MCF 10A (cell line): ENCODE results near the gene CSF3. TPM values are rescaled to one million over a fixed set of nuclear protein-coding genes. Genes with fewer than 3 reads are reported as not detected.
A peak's percentile ranks its signal among the peaks of the same experiment; 100 is the strongest.

Source experiments
- BruUV-seq: library from RNA; stranded (reverse); fragments of 400-500 nt; replicated peaks from 2 replicates; lab custom pipeline; 2021; lab: Mats Ljungman, UMichigan
- CTCF ChIA-PET: fragments of 300-600 bp; sonication (Branson Sonifier 250); formaldehyde crosslinking; extraction: SDS; loops from one replicate; lab custom pipeline; 2021; ENCODE audit warnings: antibody characterized with exemption, inconsistent platforms; lab: Yijun Ruan, JAX
- POLR2A ChIA-PET: fragments of 300-600, 350-650 bp; sonication (Branson Sonifier 250); formaldehyde crosslinking; extraction: SDS; loops from one replicate; lab custom pipeline; 2020; ENCODE audit warnings: antibody characterized with exemption, inconsistent platforms; lab: Yijun Ruan, JAX
- DNase-seq: peaks from one replicate; pipeline ENCODE4 v3.0.0-alpha.2; 2018; ENCODE audit not compliant: unreplicated experiment
- H3K27ac Mint-ChIP-seq: one replicate; pipeline ENCODE4 v1.8.0; 2022; ENCODE audit warnings: mild to moderate bottlenecking, low read depth, mixed read lengths; ENCODE audit not compliant: unreplicated experiment
- H3K27me3 Mint-ChIP-seq: one replicate; pipeline ENCODE4 v1.8.0; 2022; ENCODE audit warnings: mixed read lengths; ENCODE audit not compliant: insufficient read depth, unreplicated experiment
- H3K36me3 Mint-ChIP-seq: one replicate; pipeline ENCODE4 v1.8.0; 2022; ENCODE audit warnings: mild to moderate bottlenecking, moderate library complexity, mixed read lengths; ENCODE audit not compliant: insufficient read depth, unreplicated experiment
- H3K4me1 Mint-ChIP-seq: one replicate; pipeline ENCODE4 v1.8.0; 2022; ENCODE audit warnings: mixed read lengths; ENCODE audit not compliant: insufficient read depth, unreplicated experiment
- H3K4me3 Mint-ChIP-seq: one replicate; pipeline ENCODE4 v1.8.0; 2022; ENCODE audit warnings: mild to moderate bottlenecking, moderate library complexity, mixed read lengths; ENCODE audit not compliant: unreplicated experiment
- H3K9me3 Mint-ChIP-seq: one replicate; pipeline ENCODE4 v1.8.0; 2022; ENCODE audit warnings: mixed read lengths; ENCODE audit not compliant: unreplicated experiment
- intact Hi-C: fragments of 100-400 bp; cut with micrococcal nuclease; formaldehyde crosslinking; loops from 2 replicates; pipeline ENCODE4 v1.14.1; 2022
- total RNA-seq: library from RNA; stranded (reverse); gene quantifications from 2 replicates; pipeline ENCODE4 v1.2.3, GENCODE V29; 2022
- TF ChIP-seq, protein P1 (sequence below): fragments of 200-600 bp; IDR thresholded peaks from one replicate; pipeline ENCODE4 v1.8.0; 2022; ENCODE audit warnings: antibody characterized with exemption, mild to moderate bottlenecking; ENCODE audit not compliant: unreplicated experiment

The CSF3 gene
- total RNA-seq, 1 experiment from 2014 or later: 17.1 TPM

- Mint-ChIP-seq H3K4me1 (peaks cover 26% of the 10 kb centered on the region), H3K36me3 (peaks cover 42% of the 10 kb centered on the region), H3K27me3 (no peaks in the 10 kb centered on the region), H3K4me3 (peak overlapping the region; percentile 96), H3K27ac (peak overlapping the region; percentile 98), H3K9me3 (no peaks in the 10 kb centered on the region)
- CTCF ChIA-PET: interaction anchor here (1.0 to 5.8 kb wide), 4 partner anchors 24 to 1159 kb away, joined by 3 to 69 read pairs (median 4); no protein-coding TSS in a partner anchor
- intact Hi-C loops: loop anchor here (2.0 kb wide), 2 partner anchors 39 to 359 kb away; no protein-coding TSS in a partner anchor
- DNase-seq: no peak
- BruUV-seq: no TSS peak
- TF ChIP-seq, protein P1, sequence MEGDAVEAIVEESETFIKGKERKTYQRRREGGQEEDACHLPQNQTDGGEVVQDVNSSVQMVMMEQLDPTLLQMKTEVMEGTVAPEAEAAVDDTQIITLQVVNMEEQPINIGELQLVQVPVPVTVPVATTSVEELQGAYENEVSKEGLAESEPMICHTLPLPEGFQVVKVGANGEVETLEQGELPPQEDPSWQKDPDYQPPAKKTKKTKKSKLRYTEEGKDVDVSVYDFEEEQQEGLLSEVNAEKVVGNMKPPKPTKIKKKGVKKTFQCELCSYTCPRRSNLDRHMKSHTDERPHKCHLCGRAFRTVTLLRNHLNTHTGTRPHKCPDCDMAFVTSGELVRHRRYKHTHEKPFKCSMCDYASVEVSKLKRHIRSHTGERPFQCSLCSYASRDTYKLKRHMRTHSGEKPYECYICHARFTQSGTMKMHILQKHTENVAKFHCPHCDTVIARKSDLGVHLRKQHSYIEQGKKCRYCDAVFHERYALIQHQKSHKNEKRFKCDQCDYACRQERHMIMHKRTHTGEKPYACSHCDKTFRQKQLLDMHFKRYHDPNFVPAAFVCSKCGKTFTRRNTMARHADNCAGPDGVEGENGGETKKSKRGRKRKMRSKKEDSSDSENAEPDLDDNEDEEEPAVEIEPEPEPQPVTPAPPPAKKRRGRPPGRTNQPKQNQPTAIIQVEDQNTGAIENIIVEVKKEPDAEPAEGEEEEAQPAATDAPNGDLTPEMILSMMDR: no peak
- POLR2A ChIA-PET: interaction anchor here (0.5 to 4.9 kb wide), 19 partner anchors 11 to 1259 kb away, joined by 3 to 48 read pairs (median 4); partner anchors contain the start of genes CASC3, ERBB2, FBXL20 and MED24
Observed at GRCh38 chr17:39981766-39982375, 33.4 kb upstream of the CSF3 start.

DNA sequence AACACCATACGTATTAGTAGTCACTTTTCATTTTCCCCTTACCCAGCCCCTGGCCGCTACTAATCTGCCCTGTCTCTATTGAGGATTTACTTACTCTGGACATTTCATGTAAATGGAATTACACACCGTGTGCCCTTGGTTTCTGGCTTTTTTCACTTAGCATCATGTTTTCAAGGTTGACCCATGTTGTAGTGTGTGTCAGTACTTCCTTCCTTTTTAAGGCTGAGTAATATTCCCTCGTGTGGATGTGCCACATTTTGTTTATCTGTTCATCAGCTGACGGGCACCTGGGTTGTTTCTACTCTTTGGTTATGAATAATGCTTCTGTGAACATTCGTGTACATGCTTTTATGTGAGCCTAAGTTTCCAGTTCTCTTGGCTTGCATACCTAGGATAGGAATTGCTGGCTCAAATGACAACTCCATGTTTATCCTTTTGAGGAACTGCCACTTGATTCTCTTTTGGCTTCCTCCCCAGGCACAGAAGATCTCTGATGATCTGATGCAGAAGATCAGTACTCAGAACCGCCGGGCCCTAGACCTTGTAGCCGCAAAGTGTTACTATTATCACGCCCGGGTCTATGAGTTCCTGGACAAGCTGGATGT is 26.9 kb upstream of the CSF3 start:
- Mint-ChIP-seq H3K4me1 (no peaks in the 10 kb centered on the region), H3K36me3 (peaks cover 98% of the 10 kb centered on the region), H3K4me3 (no peak overlapping the region), H3K27ac (no peak overlapping the region), H3K27me3 (no peaks in the 10 kb centered on the region), H3K9me3 (no peaks in the 10 kb centered on the region)
- no peak for DNase-seq
- ChIA-PET POLR2A (no interaction called here), CTCF (interaction anchor here (0.6 to 0.8 kb wide), 3 partner anchors 40 to 300 kb away, joined by 3 to 4 read pairs (median 4); no protein-coding TSS in a partner anchor)
- TF ChIP-seq, protein P1: no peak
- BruUV-seq: no TSS peak
- intact Hi-C loops: no loop called here

- intact Hi-C loops: no loop called here
- Mint-ChIP-seq H3K4me3 (no peak overlapping the region), H3K9me3 (no peaks in the 10 kb centered on the region), H3K27ac (no peak overlapping the region), H3K27me3 (no peaks in the 10 kb centered on the region), H3K4me1 (peaks cover 13% of the 10 kb centered on the region), H3K36me3 (peaks cover 76% of the 10 kb centered on the region)
- TF ChIP-seq, protein P1: no peak
- no TSS peak for BruUV-seq
- ChIA-PET CTCF (interaction anchor here (0.5 kb wide), 1 partner anchor 20 kb away, joined by 3 read pairs; no protein-coding TSS in a partner anchor), POLR2A (interaction anchor here (0.9 to 2.5 kb wide), 3 partner anchors 12 to 116 kb away, joined by 3 to 7 read pairs (median 7); partner anchors contain the start of gene PSMD3)
- no peak for DNase-seq
Observed at GRCh38 chr17:39994448-39994847, 20.8 kb upstream of the CSF3 start.

DNA sequence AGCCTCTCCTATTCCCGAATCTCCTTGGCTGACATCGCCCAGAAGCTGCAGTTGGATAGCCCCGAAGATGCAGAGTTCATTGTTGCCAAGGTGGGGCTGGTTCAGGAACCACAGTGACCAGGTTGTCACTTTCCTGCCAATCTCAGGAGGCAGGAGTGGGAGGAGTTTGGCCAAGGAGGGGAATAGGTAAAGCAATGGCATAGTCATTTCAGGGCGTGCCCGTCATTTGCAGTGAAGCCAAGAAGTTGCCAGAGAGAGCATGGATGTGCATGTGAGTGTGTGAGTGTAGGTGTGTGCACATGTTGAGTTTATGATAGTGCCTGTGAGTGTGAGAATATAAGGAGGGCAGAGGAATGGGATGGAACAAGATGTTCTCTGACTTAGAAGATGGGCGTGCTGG is 19.8 kb upstream of the CSF3 start:
- DNase-seq: peak; percentile 6
- POLR2A ChIA-PET: interaction anchor here (1.0 to 3.0 kb wide), 5 partner anchors 13 to 104 kb away, joined by 3 to 11 read pairs (median 7); partner anchors contain the start of gene PSMD3
- no TSS peak for BruUV-seq
- intact Hi-C loops: no loop called here
- H3K4me1 Mint-ChIP-seq: peaks cover 13% of the 10 kb centered on the region
- H3K4me3 Mint-ChIP-seq: no peak overlapping the region
- no peaks in the 10 kb centered on the region for H3K27me3 Mint-ChIP-seq
- TF ChIP-seq, protein P1: no peak
- H3K36me3 Mint-ChIP-seq: peaks cover 66% of the 10 kb centered on the region
- CTCF ChIA-PET: no interaction called here
- H3K27ac Mint-ChIP-seq: no peak overlapping the region
- H3K9me3 Mint-ChIP-seq: no peaks in the 10 kb centered on the region
